HEK293 (cell line): ENCODE measurements around the gene BIRC3.

Source experiments
- CTCF ChIA-PET: fragments of 350-600 bp; formaldehyde crosslinking; extraction: SDS; loops from one replicate; lab custom pipeline; 2021; ENCODE audit warnings: antibody characterized with exemption; lab: Yijun Ruan, JAX
- POLR2A ChIA-PET: fragments of 300-600 bp; formaldehyde crosslinking; extraction: SDS; loops from one replicate; lab custom pipeline; 2020; ENCODE audit warnings: antibody characterized with exemption, inconsistent platforms; lab: Yijun Ruan, JAX
- H3K27ac ChIP-seq: fragments of 200-500 bp; sonication (Bioruptor generic); 2 replicates; pipeline ENCODE4 v1.5.1; 2014; ENCODE audit warnings: low read depth, low read length, control low read depth, inconsistent platforms; ENCODE audit errors: extremely low read depth
- H3K36me3 ChIP-seq, 2 experiments: fragments of 200-500 bp in 1 of 2; sonication (Bioruptor generic) in 1 of 2; 1 replicate in 1 of 2; 2 replicates in 1 of 2; pipeline ENCODE4 v1.5.1; 2014 to 2017; ENCODE audit warnings: inconsistent platforms in 2 of 2, low read length in 2 of 2; ENCODE audit not compliant: control insufficient read depth in 2 of 2, insufficient read depth in 1 of 2
- H3K4me1 ChIP-seq: fragments of 200-500 bp; sonication (Bioruptor generic); 2 replicates; pipeline ENCODE4 v1.5.1; 2014; ENCODE audit warnings: mild to moderate bottlenecking, low read length, inconsistent platforms; ENCODE audit not compliant: control insufficient read depth, insufficient read depth
- H3K4me3 ChIP-seq: 2 replicates; pipeline ENCODE4 v1.5.1; 2011; ENCODE audit warnings: low read depth, mild to moderate bottlenecking, control low read depth, low read length, moderate library complexity
- H3K9me3 ChIP-seq: fragments of 200-500 bp; sonication (Bioruptor generic); 2 replicates; pipeline ENCODE4 v1.5.1; 2014; ENCODE audit warnings: low read depth, low read length, inconsistent platforms; ENCODE audit not compliant: control insufficient read depth, insufficient read depth
- GLIS2 ChIP-seq: fragments of 450-650 bp; formaldehyde crosslinking; IDR thresholded peaks from 2 replicates; pipeline ENCODE4 v1.5.1; 2016; ENCODE audit warnings: missing biosample characterization, missing genetic modification characterization
- KLF10 ChIP-seq: fragments of 450-650 bp; IDR thresholded peaks from 2 replicates; pipeline ENCODE4 v1.5.1; 2018; ENCODE audit warnings: missing biosample characterization, mild to moderate bottlenecking, missing genetic modification characterization
- KLF16 ChIP-seq: fragments of 450-650 bp; formaldehyde crosslinking; IDR thresholded peaks from 2 replicates; pipeline ENCODE4 v1.5.1; 2017; ENCODE audit warnings: missing biosample characterization, missing genetic modification characterization
- KLF7 ChIP-seq: fragments of 450-650 bp; formaldehyde crosslinking; IDR thresholded peaks from 2 replicates; pipeline ENCODE4 v1.5.1; 2016; ENCODE audit warnings: missing biosample characterization, missing genetic modification characterization, borderline replicate concordance
- MYNN ChIP-seq: fragments of 450-650 bp; formaldehyde crosslinking; IDR thresholded peaks from 2 replicates; pipeline ENCODE4 v1.5.1; 2016; ENCODE audit warnings: missing biosample characterization, missing genetic modification characterization, borderline replicate concordance
- SP7 ChIP-seq: fragments of 450-650 bp; formaldehyde crosslinking; IDR thresholded peaks from 2 replicates; pipeline ENCODE4 v1.5.1; 2016; ENCODE audit warnings: missing biosample characterization, missing genetic modification characterization
- ZBTB7A ChIP-seq: fragments of 450-650 bp; formaldehyde crosslinking; IDR thresholded peaks from 2 replicates; pipeline ENCODE4 v1.5.1; 2016; ENCODE audit warnings: low read depth, missing biosample characterization, missing genetic modification characterization
- ZNF112 ChIP-seq: fragments of 450-650 bp; formaldehyde crosslinking; IDR thresholded peaks from 2 replicates; pipeline ENCODE4 v1.5.0; 2017; ENCODE audit warnings: missing biosample characterization, missing genetic modification characterization
- ZNF133 ChIP-seq: fragments of 450-650 bp; formaldehyde crosslinking; IDR thresholded peaks from 2 replicates; pipeline ENCODE4 v1.5.1; 2016; ENCODE audit warnings: missing biosample characterization, missing genetic modification characterization
- ZNF140 ChIP-seq: fragments of 450-650 bp; formaldehyde crosslinking; IDR thresholded peaks from 2 replicates; pipeline ENCODE4 v1.5.1; 2016; ENCODE audit warnings: missing biosample characterization, missing genetic modification characterization
- ZNF223 ChIP-seq: fragments of 450-650 bp; formaldehyde crosslinking; IDR thresholded peaks from 2 replicates; pipeline ENCODE4 v1.5.1; 2016; ENCODE audit warnings: missing biosample characterization, missing genetic modification characterization
- ZNF354C ChIP-seq: fragments of 450-650 bp; formaldehyde crosslinking; IDR thresholded peaks from 2 replicates; pipeline ENCODE4 v1.5.1; 2016; ENCODE audit warnings: missing biosample characterization, missing genetic modification characterization, low read depth, borderline replicate concordance
- ZNF391 ChIP-seq: fragments of 450-650 bp; formaldehyde crosslinking; IDR thresholded peaks from 2 replicates; pipeline ENCODE4 v1.5.1; 2016; ENCODE audit warnings: low read depth, missing biosample characterization, missing genetic modification characterization, borderline replicate concordance
- ZNF394 ChIP-seq: fragments of 450-650 bp; formaldehyde crosslinking; IDR thresholded peaks from 2 replicates; pipeline ENCODE4 v1.5.1; 2016; ENCODE audit warnings: missing biosample characterization, missing genetic modification characterization, mild to moderate bottlenecking, moderate library complexity, borderline replicate concordance
- ZNF404 ChIP-seq: fragments of 450-650 bp; formaldehyde crosslinking; IDR thresholded peaks from 2 replicates; pipeline ENCODE4 v1.5.1; 2017; ENCODE audit warnings: missing biosample characterization, missing genetic modification characterization
- ZNF473 ChIP-seq: fragments of 450-650 bp; formaldehyde crosslinking; IDR thresholded peaks from 2 replicates; pipeline ENCODE4 v1.5.1; 2017; ENCODE audit warnings: missing biosample characterization, missing genetic modification characterization
- ZNF521 ChIP-seq: fragments of 450-650 bp; formaldehyde crosslinking; IDR thresholded peaks from 2 replicates; pipeline ENCODE4 v1.5.1; 2017; ENCODE audit warnings: missing biosample characterization, mild to moderate bottlenecking, missing genetic modification characterization
- ZNF561 ChIP-seq: fragments of 450-650 bp; IDR thresholded peaks from 2 replicates; pipeline ENCODE4 v1.5.1; 2018; ENCODE audit warnings: missing biosample characterization, missing genetic modification characterization, borderline replicate concordance
- ZNF623 ChIP-seq: fragments of 450-650 bp; formaldehyde crosslinking; IDR thresholded peaks from 2 replicates; pipeline ENCODE4 v1.5.1; 2016; ENCODE audit warnings: missing biosample characterization, missing genetic modification characterization
- ZNF677 ChIP-seq: fragments of 450-650 bp; IDR thresholded peaks from 2 replicates; pipeline ENCODE4 v1.5.0; 2018; ENCODE audit warnings: missing biosample characterization, mild to moderate bottlenecking, missing genetic modification characterization, moderate library complexity
- ZNF707 ChIP-seq: fragments of 450-650 bp; formaldehyde crosslinking; IDR thresholded peaks from 2 replicates; pipeline ENCODE4 v1.5.1; 2016; ENCODE audit warnings: missing biosample characterization, missing genetic modification characterization
- ZNF777 ChIP-seq: fragments of 450-650 bp; formaldehyde crosslinking; IDR thresholded peaks from 2 replicates; pipeline ENCODE4 v1.5.1; 2017; ENCODE audit warnings: missing biosample characterization, missing genetic modification characterization, borderline replicate concordance
- ZSCAN30 ChIP-seq: fragments of 450-650 bp; IDR thresholded peaks from 2 replicates; pipeline ENCODE4 v1.5.1; 2018; ENCODE audit warnings: missing biosample characterization, mild to moderate bottlenecking, missing genetic modification characterization, moderate library complexity
- TF ChIP-seq, protein P1 (sequence below): fragments of 450-650 bp; formaldehyde crosslinking; IDR thresholded peaks from 2 replicates; pipeline ENCODE4 v1.5.1; 2016; ENCODE audit warnings: missing biosample characterization, missing genetic modification characterization
- TF ChIP-seq, protein P2 (sequence below): fragments of 450-650 bp; formaldehyde crosslinking; IDR thresholded peaks from 2 replicates; pipeline ENCODE4 v1.5.1; 2017; ENCODE audit warnings: missing biosample characterization, missing genetic modification characterization
- TF ChIP-seq, protein P3 (sequence below): fragments of 450-650 bp; formaldehyde crosslinking; optimal IDR thresholded peaks from 2 replicates; pipeline ENCODE3; 2016; ENCODE audit warnings: missing biosample characterization, mild to moderate bottlenecking, missing genetic modification characterization
- TF ChIP-seq, protein P4 (sequence below): fragments of 450-650 bp; formaldehyde crosslinking; IDR thresholded peaks from 2 replicates; pipeline ENCODE4 v1.5.1; 2017; ENCODE audit warnings: missing biosample characterization, missing genetic modification characterization
- TF ChIP-seq, protein P5 (sequence below): fragments of 450-650 bp; formaldehyde crosslinking; IDR thresholded peaks from 2 replicates; pipeline ENCODE4 v1.5.1; 2016; ENCODE audit warnings: missing biosample characterization, missing genetic modification characterization

Gene BIRC3

DNA sequence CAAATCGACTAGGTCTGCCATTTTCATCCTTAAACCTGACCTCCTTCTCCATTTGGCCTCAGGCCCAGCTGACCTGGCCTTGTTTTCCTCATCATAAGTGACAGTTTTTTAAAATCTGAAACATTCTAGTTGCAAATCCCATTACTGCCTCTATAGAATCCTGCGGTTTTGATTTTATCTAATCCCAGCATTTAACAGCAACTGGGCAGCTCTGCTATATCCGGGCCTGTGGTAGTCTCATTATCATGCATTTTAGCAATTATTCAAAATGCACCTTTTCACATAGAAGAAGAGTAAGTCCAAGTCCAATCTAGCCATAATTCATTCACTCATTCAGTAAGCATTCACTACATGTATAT lies 28.6 kb upstream of the BIRC3 start:
- CTCF ChIA-PET, result interaction anchor here (0.6 to 4.2 kb wide), 21 partner anchors 9 to 492 kb away, joined by 3 to 23 read pairs (median 4); no protein-coding TSS in a partner anchor

DNA sequence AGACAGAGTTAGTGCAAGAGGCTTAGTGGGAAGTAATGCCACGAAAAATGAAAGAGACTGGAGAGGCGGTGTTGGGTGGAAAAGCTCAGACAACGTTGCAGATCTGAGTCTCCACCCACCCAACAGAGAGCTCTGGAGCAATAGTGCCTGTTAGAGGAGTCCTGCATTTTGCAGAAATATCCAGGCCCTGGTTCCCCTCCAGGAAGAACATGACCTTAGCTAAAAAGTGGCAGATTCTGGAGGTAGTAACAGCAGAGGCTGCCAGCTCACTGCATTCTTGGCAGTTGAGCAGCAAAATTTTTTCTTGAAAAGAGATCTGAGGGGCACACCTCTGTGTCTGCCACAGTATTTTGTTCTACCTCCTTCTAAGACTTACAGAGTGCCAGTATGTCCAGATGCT lies 27.7 kb upstream of the BIRC3 start:
- H3K4me1 ChIP-seq, result no peaks in the 10 kb centered on the region
- TF ChIP-seq ZNF140 (no peak), ZNF354C (no peak), ZNF473 (no peak), GLIS2 (tag by site-specific recombination) (no peak), ZNF777 (no peak), ZNF394 (tag by site-specific recombination) (no peak), ZNF623 (tag by site-specific recombination) (no peak), ZBTB7A (no peak), KLF16 (no peak), ZNF223 (tag by site-specific recombination) (no peak), ZNF391 (no peak), KLF10 (no peak), ZNF707 (tag by site-specific recombination) (no peak), ZNF133 (no peak), ZNF404 (no peak), ZNF561 (tag by site-specific recombination) (no peak)
- TF ChIP-seq, protein P1, sequence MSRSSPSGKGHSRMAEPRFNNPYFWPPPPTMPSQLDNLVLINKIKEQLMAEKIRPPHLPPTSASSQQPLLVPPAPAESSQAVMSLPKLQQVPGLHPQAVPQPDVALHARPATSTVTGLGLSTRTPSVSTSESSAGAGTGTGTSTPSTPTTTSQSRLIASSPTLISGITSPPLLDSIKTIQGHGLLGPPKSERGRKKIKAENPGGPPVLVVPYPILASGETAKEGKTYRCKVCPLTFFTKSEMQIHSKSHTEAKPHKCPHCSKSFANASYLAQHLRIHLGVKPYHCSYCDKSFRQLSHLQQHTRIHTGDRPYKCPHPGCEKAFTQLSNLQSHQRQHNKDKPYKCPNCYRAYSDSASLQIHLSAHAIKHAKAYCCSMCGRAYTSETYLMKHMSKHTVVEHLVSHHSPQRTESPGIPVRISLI (tag by site-specific recombination), result no peak
- TF ChIP-seq, protein P2, sequence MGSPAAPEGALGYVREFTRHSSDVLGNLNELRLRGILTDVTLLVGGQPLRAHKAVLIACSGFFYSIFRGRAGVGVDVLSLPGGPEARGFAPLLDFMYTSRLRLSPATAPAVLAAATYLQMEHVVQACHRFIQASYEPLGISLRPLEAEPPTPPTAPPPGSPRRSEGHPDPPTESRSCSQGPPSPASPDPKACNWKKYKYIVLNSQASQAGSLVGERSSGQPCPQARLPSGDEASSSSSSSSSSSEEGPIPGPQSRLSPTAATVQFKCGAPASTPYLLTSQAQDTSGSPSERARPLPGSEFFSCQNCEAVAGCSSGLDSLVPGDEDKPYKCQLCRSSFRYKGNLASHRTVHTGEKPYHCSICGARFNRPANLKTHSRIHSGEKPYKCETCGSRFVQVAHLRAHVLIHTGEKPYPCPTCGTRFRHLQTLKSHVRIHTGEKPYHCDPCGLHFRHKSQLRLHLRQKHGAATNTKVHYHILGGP (tag by site-specific recombination), result no peak
- TF ChIP-seq, protein P3, sequence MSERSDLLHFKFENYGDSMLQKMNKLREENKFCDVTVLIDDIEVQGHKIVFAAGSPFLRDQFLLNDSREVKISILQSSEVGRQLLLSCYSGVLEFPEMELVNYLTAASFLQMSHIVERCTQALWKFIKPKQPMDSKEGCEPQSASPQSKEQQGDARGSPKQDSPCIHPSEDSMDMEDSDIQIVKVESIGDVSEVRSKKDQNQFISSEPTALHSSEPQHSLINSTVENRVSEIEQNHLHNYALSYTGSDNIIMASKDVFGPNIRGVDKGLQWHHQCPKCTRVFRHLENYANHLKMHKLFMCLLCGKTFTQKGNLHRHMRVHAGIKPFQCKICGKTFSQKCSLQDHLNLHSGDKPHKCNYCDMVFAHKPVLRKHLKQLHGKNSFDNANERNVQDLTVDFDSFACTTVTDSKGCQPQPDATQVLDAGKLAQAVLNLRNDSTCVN (tag by site-specific recombination), result no peak
- H3K9me3 ChIP-seq, result no peaks in the 10 kb centered on the region
- no peaks in the 10 kb centered on the region for H3K36me3 ChIP-seq
- no peak overlapping the region for H3K27ac ChIP-seq
- ChIA-PET POLR2A (interaction anchor here (0.6 kb wide), 1 partner anchor 246 kb away, joined by 3 read pairs; no protein-coding TSS in a partner anchor), CTCF (interaction anchor here (0.7 to 4.2 kb wide), 13 partner anchors 10 to 685 kb away, joined by 3 to 23 read pairs (median 5); no protein-coding TSS in a partner anchor)
- H3K4me3 ChIP-seq, result no peak overlapping the region

More for the DNA sequence above, 28.6 kb upstream of the BIRC3 start:
- POLR2A ChIA-PET, result interaction anchor here (0.6 kb wide), 1 partner anchor 1167 kb away, joined by 4 read pairs; no protein-coding TSS in a partner anchor
- H3K36me3 ChIP-seq, result no peaks in the 10 kb centered on the region
- H3K9me3 ChIP-seq, result no peaks in the 10 kb centered on the region
- H3K4me3 ChIP-seq, result no peak overlapping the region
- H3K4me1 ChIP-seq, result no peaks in the 10 kb centered on the region
- TF ChIP-seq ZNF112 (tag by site-specific recombination) (no peak), SP7 (no peak), MYNN (tag by site-specific recombination) (no peak), ZSCAN30 (tag by site-specific recombination) (no peak), KLF7 (tag by site-specific recombination) (no peak), ZNF677 (tag by site-specific recombination) (no peak), ZNF521 (tag by site-specific recombination) (no peak)
- TF ChIP-seq, protein P4, sequence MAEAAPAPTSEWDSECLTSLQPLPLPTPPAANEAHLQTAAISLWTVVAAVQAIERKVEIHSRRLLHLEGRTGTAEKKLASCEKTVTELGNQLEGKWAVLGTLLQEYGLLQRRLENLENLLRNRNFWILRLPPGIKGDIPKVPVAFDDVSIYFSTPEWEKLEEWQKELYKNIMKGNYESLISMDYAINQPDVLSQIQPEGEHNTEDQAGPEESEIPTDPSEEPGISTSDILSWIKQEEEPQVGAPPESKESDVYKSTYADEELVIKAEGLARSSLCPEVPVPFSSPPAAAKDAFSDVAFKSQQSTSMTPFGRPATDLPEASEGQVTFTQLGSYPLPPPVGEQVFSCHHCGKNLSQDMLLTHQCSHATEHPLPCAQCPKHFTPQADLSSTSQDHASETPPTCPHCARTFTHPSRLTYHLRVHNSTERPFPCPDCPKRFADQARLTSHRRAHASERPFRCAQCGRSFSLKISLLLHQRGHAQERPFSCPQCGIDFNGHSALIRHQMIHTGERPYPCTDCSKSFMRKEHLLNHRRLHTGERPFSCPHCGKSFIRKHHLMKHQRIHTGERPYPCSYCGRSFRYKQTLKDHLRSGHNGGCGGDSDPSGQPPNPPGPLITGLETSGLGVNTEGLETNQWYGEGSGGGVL (tag by site-specific recombination), result no peak
- TF ChIP-seq, protein P5, sequence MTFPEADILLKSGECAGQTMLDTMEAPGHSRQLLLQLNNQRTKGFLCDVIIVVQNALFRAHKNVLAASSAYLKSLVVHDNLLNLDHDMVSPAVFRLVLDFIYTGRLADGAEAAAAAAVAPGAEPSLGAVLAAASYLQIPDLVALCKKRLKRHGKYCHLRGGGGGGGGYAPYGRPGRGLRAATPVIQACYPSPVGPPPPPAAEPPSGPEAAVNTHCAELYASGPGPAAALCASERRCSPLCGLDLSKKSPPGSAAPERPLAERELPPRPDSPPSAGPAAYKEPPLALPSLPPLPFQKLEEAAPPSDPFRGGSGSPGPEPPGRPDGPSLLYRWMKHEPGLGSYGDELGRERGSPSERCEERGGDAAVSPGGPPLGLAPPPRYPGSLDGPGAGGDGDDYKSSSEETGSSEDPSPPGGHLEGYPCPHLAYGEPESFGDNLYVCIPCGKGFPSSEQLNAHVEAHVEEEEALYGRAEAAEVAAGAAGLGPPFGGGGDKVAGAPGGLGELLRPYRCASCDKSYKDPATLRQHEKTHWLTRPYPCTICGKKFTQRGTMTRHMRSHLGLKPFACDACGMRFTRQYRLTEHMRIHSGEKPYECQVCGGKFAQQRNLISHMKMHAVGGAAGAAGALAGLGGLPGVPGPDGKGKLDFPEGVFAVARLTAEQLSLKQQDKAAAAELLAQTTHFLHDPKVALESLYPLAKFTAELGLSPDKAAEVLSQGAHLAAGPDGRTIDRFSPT, result no peak
- no peak overlapping the region for H3K27ac ChIP-seq
